Glutamatergic neuron (in vitro differentiated cells): Measurements from ENCODE around the gene STK17A. TPM values are rescaled to one million over a fixed set of nuclear protein-coding genes. Genes with fewer than 3 reads are reported as not detected.

ENCODE experiments used
- DNase-seq: peaks from one replicate; pipeline ENCODE4 v3.0.0; 2022
- H3K27ac Mint-ChIP-seq: one replicate; pipeline ENCODE4 v1.8.0; 2020; ENCODE audit warnings: mild to moderate bottlenecking, mixed read lengths, inconsistent platforms; ENCODE audit not compliant: unreplicated experiment
- H3K27me3 Mint-ChIP-seq: one replicate; pipeline ENCODE4 v1.8.0; 2020; ENCODE audit warnings: mild to moderate bottlenecking, moderate library complexity, mixed read lengths, inconsistent platforms; ENCODE audit not compliant: unreplicated experiment
- H3K36me3 Mint-ChIP-seq: one replicate; pipeline ENCODE4 v1.8.0; 2020; ENCODE audit warnings: mild to moderate bottlenecking, mixed read lengths, inconsistent platforms; ENCODE audit not compliant: unreplicated experiment
- H3K4me1 Mint-ChIP-seq: one replicate; pipeline ENCODE4 v1.8.0; 2020; ENCODE audit warnings: mild to moderate bottlenecking, low read depth, mixed read lengths, inconsistent platforms; ENCODE audit not compliant: unreplicated experiment
- H3K4me3 Mint-ChIP-seq: one replicate; pipeline ENCODE4 v1.8.0; 2020; ENCODE audit warnings: mild to moderate bottlenecking, mixed read lengths, inconsistent platforms; ENCODE audit not compliant: unreplicated experiment
- H3K9me3 Mint-ChIP-seq: one replicate; pipeline ENCODE4 v1.8.0; 2020; ENCODE audit warnings: mild to moderate bottlenecking, moderate library complexity, mixed read lengths, inconsistent platforms; ENCODE audit not compliant: unreplicated experiment
- CTCF ChIP-seq: fragments of 200-600 bp; sonication (generic); IDR thresholded peaks from one replicate; pipeline ENCODE4 v1.5.0; 2021; ENCODE audit not compliant: partially characterized antibody, unreplicated experiment
- total RNA-seq: library from RNA; stranded (reverse); fragmentation: NEBNext Ultra II Directional; extraction: Animal tissue kit (Norgen Biotek cat#: 25700); gene quantifications from one replicate; pipeline ENCODE4 v1.2.1, GENCODE V29; 2021; ENCODE audit not compliant: unreplicated experiment

STK17A gene
- total RNA-seq, 1 donor from 2014 or later: 26.8 TPM

GRCh38 chr7:43616977-43617376, 34.1 kb downstream of the STK17A start:
- Mint-ChIP-seq H3K4me3 (no peak overlapping the region), H3K36me3 (peaks cover 7% of the 10 kb centered on the region), H3K4me1 (peaks cover 14% of the 10 kb centered on the region), H3K27ac (no peak overlapping the region), H3K9me3 (peaks cover 3% of the 10 kb centered on the region), H3K27me3 (no peaks in the 10 kb centered on the region)
- DNase-seq: no peak
- no peak for TF ChIP-seq CTCF

DNA sequence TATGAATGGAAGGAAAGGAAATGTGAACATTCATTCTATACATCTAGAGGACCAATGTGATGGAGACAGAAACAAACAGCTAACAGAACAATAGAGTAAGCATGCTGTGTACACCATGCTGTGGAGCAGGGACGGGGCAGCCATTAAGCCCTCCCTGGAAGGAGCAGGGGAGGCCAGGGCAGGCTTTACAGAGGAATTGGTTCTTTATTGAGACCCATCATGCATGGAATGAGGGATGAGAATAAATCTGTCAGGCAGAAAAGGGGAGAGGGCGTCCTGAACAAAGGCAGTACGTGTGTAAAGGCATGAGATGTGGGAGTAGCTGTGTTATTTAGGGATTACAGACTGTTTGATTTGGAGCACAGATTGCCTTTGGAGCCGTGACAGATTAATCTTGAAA, 35.2 kb downstream of the STK17A start:
- Mint-ChIP-seq H3K4me1 (peaks cover 8% of the 10 kb centered on the region), H3K27me3 (no peaks in the 10 kb centered on the region), H3K36me3 (peaks cover 7% of the 10 kb centered on the region), H3K27ac (no peak overlapping the region), H3K4me3 (no peak overlapping the region), H3K9me3 (peaks cover 3% of the 10 kb centered on the region)
- no peak for TF ChIP-seq CTCF
- no peak for DNase-seq

GRCh38 chr7:43619213-43620012, 36.5 kb downstream of the STK17A start:
- H3K4me1 Mint-ChIP-seq: peaks cover 14% of the 10 kb centered on the region
- H3K27me3 Mint-ChIP-seq: no peaks in the 10 kb centered on the region
- no peak overlapping the region for H3K4me3 Mint-ChIP-seq
- DNase-seq: no peak
- H3K27ac Mint-ChIP-seq: no peak overlapping the region
- peaks cover 3% of the 10 kb centered on the region for H3K9me3 Mint-ChIP-seq
- TF ChIP-seq CTCF: no peak
- H3K36me3 Mint-ChIP-seq: peaks cover 7% of the 10 kb centered on the region

- no peak for DNase-seq
Measured at GRCh38 chr7:43621729-43622448, 39.0 kb downstream of the STK17A start.

More at GRCh38 chr7:43621729-43622448, 39.0 kb downstream of the STK17A start:
- Mint-ChIP-seq H3K27me3 (no peaks in the 10 kb centered on the region), H3K4me1 (peaks cover 15% of the 10 kb centered on the region), H3K27ac (no peak overlapping the region), H3K36me3 (no peaks in the 10 kb centered on the region), H3K9me3 (no peaks in the 10 kb centered on the region), H3K4me3 (no peak overlapping the region)
- TF ChIP-seq CTCF: no peak
